Stimulated activated CD4-positive, alpha-beta T cell treated with anti-CD3 and anti-CD28 coated beads, Interleukin-15, amount 100 ng/mL, for 24 hours (primary cell): ENCODE data around the gene CPVL.

Experiments
- DNase-seq: peaks from one replicate; pipeline ENCODE4 v3.0.0-alpha.2; 2020

The CPVL gene

DNA sequence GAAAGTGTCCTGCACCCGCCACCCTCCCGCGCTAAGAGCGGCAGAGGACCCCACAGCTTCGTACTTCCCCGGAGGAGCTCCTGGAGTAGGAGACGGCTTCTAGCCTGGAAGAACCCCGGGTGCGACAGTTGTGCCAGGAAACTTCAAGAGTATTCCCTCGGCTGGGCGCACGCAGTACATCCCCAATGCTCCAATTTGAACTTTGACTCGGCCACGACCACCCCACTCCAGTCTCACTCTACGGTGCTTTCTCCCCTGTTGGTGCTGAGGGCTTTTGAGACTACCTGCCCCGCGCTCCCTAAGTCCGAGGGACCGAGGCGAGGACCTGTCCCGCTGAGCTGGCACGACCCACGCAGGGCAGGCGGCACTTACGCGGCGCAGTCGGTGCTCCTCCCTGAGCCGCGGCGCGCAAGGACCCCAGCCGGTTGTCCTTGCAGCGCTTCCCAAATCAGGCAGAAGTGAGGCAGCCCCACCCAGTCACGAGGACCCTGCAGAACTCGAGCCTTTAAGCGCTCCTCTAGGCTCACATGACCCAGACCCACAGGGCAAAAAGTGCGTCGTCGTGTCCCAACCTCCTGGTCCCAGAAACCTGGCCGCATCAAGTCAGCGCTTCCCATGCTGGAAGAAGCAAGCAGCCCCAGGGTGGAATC is at the start of gene CPVL:
Gene CPVL, minus strand, starts transcription at position 481 of the 650 bp plus-strand sequence. CDS start 25,476 bp downstream, outside the sequence.
- DNase-seq: peak; percentile 5

DNA sequence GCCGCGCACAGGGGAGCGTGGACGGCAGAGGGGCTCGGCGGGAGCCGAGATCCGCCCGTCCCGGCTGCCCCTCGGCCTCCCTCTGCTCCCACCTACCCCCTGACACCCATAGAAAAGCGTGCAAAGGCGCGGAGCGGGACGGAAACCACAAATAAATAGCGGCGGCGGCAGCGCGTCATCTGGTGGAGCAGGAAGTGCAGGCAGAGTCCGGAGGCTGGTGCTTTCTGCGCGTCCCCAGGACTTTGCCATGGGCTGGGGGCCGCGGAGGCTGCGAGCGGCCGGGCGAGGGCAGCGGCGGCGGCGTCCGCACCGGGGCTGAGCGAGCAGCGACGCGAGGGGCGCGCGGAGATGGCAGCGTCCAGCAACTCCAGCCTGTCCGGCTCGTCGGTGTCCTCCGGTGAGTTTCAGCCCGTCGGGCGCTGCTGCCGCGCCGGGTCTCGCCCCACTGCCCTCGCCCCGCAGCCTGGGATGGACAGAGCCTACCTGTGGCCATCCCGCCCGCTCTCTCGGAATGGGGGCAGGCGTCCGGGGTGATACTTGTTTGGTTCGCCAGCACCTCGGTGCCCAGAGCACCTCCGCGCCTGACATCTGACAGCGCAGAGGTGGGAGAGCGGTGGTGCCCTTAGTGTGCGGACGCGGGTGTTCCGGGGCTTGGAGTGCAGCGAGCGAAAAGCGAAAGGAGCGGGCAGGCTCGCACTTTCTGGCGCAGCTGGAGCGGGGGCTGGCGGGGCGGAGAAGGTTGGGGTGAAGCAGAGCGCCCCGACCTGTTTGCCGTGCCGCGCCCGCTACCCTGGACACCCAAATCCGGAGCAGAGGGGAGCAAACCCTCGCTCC is 48.5 kb upstream of the CPVL start, which contains the start of gene CHN2:
Gene CHN2, plus strand, starts transcription at position 182 of the 834 bp plus-strand sequence.
- DNase-seq: peak; percentile 54

DNA sequence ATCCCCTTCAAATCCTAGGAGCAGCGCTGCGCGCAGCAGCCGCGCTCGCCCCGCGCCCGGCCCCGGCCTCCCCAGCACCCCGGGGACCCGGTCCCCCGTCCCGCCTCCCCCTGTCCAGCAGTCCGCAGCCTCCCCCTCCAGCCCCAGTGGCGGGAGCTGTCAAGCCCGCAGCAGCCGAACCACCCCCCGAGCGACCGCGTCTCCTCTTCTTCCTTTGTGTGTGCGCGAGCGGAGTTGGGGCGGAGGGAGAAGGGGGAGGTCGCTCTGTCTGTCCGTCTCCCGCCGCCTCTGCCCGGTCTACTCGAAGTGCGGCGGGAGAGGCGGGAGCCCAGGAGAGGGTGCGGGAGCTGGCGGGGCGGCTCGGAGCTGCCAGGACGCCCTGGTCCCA is 47.9 kb upstream of the CPVL start:
- peak; percentile 9 for DNase-seq

DNA sequence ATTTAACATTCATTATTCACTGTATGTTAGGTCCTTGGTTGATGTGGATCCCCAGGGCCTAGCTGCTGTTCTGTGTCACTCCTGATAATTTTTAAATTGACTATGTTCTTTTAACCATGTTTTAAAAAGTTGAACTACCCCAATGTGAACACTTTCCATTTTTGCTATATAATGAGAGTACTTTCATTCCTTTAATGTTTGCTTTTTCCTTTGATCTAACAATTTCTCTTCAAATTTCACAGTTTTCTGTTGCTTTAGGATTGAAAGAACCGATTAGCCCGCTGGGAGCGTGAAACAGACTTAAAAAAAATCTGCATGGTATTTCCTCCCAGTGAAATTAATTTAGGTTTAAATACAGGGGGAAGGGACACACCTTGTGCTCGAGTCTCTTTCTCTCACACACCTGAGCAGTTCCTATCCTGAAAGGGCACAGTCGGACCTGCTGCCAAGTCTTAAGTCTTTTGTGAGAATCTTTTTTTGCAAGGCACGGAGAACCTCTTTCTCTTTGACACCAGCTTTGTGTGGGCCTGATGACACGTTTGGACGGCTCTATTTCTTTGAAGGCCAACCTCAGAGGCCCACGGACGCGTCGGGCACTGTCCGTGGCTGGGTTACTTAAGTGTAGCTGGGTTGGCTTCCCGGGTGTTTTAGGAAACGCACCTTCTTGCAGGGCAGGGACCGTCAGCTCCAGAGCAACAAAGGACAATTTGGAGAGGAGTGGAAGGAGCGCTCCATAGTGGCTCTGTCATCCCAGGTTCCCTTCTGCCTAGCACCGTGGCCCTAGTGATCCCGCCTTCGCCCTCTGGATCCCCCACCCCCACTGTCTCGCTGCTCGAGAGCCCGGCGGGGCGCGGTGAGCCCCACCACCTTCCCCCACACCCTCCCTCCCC is 47.2 kb upstream of the CPVL start:
- no peak for DNase-seq

DNA sequence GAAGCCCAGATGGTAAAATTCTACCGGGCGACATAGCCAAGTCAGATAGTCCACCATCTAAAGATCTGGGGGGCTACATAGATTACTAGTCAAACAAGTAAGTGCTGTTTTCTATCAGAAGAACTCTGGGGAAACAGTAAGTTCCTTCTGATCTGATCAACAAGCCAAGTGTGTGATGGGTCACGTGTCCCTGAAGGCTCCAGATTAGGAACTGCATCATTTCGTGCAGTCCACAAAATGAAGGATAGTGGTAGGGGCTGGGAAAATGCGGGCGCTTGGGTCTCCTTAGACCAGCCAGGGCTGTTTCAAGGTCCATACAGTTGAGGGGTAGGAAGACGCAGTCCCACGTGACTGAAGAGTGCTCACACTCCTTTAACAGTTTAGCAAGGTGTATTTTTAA is 46.5 kb upstream of the CPVL start:
- no peak for DNase-seq

DNA sequence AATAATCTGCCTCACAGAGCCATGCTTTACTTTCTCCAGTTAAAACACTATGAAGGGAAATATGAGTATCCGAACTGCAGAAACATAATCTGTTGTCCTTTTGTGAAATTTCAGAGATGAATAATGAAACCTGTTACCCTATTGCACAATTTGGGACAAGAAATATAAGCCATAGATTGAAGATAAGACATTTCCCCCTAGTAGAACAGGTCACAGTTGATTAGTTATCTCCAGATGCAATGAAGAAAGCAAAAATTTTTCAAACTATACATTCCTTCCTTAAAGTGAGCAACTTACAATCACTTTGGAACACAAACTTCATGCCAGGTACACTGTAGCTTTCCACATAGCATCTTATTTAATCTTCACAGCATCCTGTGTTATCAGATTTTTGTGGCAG is 46.0 kb upstream of the CPVL start:
- DNase-seq: no peak

DNA sequence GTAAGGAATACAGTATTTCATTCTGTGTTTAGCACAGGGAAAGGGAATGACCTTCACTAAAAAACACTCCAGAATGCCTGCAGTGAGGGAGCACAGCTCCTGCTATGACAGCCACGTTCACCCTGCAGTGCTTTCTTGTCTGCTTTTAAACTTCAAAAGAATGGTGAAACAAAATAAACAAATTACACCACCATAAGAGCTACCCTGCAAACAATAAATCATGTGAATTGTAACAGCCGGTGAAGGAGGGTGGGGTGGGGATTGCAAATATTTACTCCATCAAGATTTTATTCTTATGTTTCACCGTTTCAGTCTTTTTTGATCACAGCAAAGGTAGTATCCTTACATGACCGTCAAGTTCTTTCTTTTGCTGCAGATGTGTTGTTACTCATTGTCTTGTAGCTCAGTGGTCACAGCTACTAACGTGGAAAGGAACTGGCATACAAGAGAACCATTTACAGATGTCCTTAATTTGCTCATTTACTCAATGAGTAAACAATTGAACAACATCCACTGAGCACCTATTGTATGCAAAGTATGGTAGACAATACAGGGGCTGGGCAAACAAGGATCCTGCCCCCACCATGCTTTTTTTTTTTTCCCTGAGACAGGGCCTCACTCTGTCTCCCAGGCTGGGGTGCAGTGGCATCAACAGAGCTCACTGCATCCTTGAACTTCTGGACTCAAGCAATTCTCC is 44.2 kb upstream of the CPVL start:
- no peak for DNase-seq

DNA sequence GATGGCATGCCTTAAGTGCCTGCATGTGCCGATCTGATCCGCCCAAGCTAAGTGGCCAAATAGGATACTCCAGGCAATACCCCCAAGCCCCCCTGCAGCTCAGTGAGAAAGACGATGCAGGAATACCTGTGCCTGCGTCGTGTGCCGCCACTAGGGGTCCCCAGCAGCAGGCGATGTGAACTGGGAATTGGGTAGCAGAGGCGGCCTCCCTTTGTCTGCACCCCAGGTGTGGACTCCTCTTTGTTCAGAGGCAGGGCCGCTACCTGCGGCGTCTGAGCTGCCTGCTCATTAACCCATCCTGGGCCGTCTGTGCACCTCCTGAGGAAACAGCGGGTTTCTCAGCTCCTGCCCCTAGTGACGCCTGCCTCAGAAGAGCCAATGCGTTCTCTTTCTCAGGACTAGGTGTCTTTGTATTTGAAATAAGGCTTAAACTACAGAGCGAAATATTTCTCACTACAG is 43.4 kb upstream of the CPVL start:
- peak; percentile 68 for DNase-seq

DNA sequence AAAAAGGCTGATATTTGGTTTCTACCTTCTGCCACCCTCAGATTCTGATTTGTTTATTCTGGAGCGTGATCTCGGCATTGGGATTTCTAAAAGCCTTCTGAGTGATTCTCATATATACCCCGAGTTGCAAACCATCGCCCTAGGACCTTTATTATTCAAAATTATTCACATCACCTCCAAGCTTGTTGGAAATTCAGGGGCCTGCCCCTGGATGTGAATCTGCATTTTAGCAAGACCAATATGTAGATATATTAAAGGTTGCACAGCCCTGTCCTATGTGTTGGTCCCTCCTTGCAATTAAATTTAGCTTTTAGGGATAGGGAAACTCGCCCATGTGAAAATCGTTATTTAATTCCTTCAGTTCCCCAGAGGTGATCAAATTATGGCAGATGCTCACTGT is 39.3 kb upstream of the CPVL start:
- no peak for DNase-seq

DNA sequence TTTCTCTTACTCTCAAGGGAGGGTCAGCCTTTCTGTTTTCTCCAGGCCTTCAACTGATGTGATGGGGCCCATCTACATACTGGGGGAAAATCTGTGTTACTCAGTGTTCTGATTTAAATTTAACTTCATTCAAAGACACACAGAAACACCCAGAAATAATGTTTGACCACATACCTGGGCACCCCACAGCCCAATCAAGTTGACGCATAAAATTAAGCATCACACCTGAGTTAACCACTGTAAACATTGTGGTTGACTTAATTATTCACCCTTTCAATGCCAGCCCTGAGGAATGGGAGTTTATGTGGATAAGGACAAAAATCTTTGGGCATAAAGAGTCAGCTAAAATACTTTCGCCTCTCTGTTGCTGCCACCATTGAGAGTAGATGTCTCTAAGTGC is 38.3 kb upstream of the CPVL start:
- DNase-seq: no peak

DNA sequence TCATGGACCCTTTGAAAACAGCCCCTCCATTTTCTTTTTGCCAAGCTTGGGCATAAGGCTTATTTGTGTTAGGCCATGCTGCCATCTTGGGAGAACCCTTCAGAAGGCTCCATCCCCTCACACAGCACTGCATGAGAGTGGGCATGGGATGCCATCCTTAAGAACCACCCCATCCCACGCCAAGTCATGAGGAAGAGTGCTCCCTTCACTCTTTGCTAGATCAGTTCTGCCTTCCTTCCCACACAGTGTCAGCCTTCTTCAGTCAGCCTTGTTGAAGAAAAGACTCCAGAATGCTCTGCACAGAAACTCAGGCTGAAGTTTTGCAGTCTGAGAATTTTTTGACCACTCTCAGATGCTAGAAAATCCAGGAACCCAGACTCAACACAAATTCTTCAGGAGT is 32.8 kb upstream of the CPVL start:
- DNase-seq: no peak

DNA sequence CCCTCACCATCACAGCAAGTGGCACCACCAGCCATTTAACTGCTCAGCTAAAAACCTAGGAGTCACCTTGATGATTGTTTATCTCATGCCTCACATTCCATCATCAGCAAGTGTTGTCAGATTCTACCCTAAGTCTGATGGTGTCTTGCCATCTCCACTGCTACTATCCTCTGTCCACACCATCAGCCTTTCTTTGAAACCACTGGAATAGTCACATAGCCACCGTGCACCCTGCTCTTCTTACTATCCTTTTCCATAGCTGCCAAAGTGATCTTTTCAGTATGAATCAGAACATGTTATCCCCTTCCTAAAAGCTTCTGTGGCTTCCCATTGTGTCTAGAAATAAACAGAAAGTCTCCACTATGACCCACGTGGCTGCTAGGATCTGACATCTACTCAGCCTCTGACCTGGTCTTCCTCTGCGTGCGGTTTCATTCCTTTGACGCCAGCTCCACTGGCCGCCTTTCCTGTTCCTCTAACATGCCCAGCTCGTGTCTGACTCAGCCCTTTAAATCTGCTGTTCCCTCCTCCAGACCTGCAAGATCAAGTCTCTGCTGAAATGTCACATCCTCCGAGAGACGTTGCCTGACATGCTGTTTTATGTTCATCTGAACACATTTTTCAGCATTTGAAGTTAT is 31.7 kb upstream of the CPVL start:
- DNase-seq: peak; percentile 27

DNA sequence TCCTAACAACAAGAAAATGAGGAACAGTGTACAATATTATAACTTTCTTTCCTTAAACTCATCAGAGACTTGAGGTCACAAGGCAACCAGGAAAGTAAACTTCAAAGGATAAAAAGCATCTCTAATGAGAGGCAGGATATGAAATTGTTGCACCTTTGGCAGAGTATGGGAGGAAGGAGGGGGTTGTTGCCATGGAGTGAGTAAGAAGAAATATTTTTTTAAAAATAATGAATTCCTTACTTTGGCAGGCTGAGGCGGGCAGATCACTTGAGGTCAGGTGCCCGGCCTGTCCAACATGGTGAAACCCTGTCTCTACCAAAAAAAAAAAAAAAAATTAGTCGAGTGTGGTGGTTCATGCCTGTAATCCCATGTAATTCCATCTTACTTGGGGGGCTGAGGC is 27.1 kb upstream of the CPVL start:
- no peak for DNase-seq

DNA sequence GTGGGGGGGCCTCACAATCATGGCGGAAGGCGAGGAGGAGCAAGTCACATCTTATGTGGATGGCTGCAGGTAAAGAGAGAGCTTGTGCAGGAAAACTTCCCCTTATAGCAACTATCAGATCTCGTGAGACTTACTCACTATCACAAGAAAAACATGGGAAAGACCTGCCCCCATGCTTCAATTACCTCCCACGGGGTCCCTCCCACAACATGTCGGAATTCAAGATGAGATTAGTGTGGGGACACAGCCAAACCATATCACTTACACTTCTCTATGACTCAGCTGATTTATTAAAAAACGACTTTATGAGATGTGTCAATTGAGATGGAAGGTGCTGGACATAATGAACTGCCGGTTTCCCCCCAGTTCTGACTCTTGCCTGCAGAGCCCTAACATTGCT is 24.4 kb upstream of the CPVL start:
- no peak for DNase-seq

DNA sequence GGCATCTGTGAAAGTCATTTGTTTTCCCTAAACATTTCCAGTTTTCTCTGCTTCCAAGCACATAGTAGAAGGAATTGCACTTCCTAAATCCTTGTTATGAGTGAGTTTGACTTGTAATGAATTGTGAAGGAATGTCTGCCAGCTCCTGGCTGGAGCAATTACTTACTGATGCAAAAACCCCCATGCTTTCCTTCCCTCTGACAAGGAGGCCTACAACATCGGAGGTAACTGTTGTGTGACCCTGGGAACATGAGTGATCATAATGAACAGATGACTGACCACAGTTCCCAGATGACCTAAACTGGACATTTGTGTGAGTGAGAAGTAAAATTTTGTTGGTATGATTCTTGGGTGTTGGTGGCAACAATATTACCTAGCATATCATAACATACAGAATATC is 21.4 kb upstream of the CPVL start:
- no peak for DNase-seq

DNA sequence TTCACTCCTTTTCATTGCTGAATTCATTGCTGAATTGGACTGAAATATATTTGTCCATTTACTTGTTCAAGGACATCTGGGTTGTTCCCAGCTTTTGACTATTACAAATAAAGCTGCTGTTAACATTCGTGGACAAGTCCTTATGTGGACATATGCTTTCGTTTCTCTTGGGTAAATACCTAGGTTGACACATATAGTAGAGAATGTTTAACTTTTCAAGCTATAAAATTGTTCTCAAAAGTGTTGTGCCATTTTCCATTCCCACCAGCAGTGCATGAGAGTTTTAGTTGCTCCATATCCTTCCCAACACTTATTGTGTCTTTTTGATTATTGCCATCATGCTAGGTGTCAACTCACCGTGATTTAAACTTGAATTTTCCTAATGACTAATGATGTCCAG is 17.5 kb upstream of the CPVL start:
- DNase-seq: no peak

DNA sequence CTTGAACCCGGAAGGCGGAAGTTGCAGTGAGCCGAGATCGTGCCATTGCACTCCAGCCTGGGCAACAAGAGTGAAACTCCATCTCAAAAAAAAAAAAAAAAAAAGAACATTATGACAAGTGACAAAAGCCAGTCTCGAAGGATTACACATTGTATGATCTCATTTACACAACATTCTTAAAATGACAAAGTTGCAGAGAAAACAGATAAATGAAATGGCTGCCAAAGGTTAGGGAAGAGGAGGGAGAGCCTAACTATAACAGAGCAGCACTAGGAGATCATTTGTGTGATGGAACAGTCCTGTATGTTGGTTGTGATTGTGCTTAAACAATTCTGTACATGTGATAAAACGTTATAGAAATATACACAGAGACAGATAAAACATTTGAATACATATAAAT is 16.2 kb upstream of the CPVL start:
- no peak for DNase-seq

DNA sequence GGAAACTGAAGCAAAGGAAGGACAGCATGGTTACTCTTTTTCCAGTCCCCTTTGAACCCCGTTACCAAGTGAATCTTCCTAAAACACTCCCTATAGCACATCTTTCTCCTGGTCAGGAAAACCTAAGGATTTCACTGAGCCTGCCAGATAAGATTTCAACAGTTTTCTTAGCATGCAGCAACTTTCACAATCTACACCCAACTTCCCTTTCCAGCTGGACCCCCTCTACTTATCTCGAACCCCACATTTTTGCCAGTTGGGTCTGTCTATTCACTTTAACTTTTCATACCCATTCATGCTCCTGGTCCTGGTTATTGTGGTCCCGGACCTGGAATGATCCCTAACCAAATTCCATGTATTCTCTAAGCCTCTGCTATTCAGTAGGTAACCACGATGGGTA is 14.9 kb upstream of the CPVL start:
- no peak for DNase-seq

DNA sequence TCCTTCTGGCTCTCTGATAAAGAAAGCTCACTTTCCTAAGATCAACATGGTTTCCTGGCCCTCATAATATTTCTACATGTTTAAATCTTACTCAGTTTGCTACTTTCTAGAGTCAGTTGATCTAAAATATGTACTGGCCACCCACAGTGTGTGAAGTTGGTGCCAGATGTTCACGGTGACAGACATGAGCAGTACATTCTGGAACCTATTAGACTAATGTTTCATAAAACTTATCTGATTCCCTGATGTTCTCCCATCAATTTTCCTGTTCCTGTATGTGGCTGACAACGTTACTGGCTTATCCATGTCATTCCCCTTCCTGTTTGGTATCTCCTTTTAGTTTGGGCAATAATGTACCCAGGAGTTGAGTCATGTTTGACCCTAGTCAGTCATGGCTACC is 13.7 kb upstream of the CPVL start:
- DNase-seq: no peak

DNA sequence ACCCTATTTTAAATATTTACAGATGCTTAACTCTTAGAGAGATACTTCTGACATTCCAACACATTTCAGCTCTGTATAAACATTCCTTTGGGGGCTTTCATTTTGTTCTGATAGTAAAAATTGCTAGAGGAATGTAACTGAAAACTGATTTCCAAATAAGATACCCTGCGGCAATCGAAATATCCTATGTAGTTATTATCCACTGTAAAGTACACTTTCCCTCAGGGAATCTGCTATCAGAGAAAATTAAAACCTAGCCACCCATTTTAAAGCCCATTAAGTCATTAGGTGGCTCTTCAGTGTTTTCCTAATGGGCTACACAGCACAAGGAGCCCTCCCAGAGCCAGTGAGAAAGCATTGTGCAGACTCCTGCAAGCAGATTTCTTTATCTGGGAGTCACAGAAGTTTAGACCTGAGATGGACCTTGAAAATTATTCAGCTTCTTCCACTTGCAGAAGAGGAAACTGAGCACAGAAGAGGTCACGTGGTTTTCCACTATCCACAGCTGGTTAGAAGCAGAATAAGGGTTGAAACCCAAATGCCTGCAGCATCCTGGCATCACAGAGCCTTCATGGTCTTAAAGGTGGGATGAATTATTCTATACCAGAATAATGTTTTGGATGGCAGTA is 12.6 kb upstream of the CPVL start:
- no peak for DNase-seq

DNA sequence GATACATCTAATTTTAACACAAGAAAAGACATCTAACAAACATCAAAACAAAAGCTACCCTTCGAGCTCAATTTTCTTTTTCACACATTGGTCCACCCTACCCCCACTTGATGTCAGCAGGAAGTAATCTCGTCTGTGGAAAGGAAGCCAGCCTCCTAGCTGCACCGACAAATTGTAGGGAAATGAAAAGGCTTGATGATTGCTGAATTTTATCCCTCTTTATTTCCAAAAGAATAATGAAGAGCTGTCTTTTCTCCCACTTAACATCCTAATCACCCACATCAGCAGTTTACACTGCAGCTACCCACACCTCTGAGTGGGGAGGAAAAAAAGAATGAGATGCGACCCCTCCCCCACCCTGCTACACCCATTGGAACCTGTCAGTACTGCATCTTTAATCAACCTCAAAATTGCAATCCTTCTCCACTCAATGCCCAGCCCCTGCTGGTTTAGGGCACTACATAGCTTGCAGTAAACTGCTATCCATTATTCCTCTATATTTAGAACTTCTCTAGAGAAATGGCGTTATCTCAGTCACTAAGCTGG is 10.6 kb upstream of the CPVL start:
- no peak for DNase-seq
